Iris pigment epithelial cell (primary cell): ENCODE data around the gene ERFL.
"Not testable (repeated sequence)": the region's sequence is repeated elsewhere in the genome, so short reads cannot be mapped to it uniquely, and the experiment has no call there.

Source experiments
- DNase-seq: peaks from one replicate; pipeline ENCODE4 v3.0.0-alpha.2; 2011; ENCODE audit warnings: low read depth

ERFL gene

DNA sequence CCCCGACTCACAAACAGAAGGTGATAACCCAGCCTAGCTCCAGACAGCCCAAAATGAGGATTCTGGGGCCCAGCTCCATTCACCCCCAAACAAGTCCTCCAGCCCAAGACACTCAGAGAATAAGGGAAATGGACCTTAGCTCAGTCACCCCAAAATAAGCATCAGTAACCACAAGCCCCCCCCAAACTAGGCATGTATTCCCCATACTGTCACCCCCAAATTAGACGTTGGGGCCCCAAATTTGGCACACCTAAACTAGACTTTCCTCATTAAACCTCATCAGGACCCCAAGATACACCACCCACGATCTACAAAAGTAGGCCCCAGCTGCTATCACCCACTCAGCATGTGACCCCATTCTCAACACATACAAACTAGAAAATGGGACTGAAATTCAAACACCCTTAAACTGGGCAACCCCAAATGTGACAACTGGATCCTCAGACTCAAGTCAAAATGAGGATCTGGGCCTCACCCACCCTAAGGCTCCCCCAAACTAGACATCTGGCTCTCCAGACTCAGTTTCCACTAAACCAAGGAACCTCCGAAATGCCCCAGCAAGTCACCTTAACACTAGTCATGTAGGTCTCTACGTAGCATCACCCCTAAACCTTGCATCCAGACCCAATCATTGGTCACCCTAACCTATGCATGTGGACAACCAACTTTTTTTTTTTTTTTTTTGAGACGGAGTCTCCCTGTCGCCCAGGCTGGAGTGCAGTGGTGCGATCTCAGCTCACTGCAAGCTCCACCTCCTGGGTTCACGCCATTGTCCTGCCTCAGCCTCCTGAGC is 13.4 kb upstream of the ERFL start:
- DNase-seq: no peak

DNA sequence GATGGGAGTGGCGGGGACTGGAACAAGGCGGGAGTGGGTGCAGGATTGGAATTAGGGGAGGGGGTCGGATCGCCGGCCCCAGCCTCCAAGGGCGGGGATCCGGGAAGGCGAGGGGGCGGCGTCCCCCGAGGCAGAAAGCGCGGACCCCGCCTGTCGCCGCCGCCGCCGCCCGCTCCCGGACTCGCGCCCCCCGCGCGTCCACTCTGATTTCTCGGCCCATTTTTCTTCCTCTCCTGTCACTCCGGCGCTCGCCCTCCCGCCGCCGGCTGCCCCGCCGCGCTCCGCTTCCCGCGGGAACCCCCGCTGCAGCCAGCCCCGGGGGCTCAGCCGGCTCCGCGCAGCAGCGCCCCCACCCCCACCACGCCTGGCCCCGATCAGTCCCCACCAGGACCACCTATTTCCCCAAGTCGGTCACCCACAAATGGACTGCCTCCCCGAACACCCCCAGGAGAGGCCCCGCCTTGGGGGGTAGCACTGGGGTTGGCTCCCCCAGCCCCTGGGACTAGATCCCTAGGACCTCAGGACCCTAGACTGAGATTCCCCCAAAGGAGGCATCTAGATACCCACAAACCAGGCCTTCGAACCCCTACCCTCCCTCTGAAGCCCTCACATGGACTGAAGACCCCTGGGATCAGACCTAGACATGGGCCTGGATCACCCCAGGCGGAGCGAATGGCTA is 12.6 kb upstream of the ERFL start:
- DNase-seq: no peak

DNA sequence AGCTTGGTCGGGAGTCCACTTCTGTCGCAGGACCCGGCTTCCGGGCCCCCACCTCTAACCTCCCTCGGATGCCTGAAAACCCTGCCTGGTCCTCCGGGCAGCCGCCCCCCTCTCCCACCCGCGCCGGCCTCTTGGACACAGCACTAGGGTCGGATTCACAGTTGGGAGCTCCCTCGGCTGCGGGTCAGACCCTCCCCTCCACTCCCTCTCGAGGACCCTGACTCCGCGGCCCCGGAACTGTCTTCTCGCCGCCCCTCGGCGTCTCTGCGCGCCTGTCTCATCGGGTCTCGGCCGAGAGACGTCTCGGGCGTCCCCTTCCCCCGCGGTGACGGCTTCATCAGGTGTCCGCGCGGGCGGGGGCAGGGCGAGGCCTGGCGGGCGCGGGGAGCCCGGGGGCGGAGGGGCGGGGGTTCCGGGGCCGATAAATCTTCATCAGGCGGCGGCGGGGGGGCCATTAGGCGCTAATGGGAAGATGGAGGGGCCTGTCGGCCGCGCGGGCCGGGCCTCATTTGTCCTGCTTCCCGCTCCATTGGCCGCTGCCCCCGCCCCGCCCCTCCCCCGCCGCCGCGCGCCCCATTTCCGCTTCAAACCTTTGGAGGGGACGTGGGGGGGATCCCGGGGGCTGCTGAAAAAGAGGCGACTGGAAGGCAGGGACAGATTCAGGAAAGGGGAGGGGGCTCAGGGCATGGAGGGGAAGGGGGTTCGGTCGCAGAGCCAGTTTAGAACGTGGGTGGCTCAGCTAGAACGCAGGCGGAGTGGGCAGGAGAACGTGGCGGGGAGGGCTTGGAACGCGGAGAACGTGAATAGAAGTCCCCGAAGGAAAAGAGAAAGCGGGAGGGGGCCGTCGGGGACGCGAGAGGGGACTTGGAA is 11.8 kb upstream of the ERFL start:
- DNase-seq: no peak

DNA sequence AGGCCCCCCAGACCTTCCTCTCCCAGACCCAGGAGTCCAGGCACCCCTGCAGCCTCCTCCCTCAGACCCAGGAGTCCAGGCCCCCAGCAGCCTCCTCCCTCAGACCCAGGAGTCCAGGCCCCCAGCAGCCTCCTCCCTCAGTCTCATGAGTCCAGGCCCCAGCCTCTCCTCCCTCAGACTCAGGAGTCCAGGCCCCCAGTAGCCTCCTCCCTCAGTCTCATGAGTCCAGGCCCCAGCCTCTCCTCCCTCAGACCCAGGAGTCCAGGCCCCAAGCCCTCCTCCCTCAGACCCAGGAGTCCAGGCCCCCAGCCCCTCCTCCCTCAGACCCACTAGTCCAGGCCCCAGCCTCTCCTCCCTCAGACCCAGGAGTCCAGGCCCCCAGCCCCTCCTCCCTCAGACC is 11.0 kb upstream of the ERFL start:
- DNase-seq: not testable (repeated sequence)

DNA sequence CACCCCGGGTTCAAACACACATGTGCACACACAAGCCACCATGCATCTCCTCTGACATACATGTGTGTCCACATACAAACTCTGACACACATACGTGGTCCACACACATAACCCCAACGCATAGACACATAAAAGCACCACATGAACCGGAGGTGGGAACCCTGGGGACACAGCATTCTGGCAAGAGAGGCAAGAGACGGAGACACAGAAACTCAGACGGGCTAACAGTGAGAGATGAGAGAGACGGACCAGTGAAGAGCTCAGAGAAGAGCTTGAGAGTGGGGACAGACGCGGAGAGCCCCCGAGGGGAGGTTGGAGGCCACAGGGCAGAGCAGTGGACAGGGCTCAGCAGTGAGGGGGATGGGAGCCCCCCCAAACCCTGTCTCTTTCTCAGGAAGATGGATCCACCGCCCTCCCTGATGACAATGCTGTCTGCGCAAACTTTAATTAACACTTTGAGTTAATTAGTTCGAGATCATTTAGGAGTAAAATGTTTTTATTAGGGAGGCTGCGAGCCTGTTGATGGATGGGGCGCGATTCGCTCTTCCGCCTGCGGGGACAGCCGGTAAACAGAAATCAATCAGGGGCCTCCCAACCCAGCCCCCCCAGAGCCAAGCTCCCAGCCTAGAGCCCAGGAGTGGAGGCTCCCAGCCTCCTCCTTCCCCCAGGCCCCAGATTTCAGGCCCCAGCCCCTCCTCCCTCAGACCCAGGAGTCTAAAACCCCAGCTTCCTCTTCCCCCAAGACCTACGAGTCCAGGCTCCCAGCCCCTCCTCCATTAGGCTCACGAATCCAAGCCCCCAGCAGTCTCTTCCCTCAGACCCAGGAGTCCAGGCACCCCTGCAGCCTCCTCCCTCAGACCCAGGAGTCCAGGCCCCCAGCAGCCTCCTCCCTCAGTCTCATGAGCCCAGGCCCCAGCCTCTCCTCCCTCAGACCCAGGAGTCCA is 9.5 kb upstream of the ERFL start:
- DNase-seq: no peak

DNA sequence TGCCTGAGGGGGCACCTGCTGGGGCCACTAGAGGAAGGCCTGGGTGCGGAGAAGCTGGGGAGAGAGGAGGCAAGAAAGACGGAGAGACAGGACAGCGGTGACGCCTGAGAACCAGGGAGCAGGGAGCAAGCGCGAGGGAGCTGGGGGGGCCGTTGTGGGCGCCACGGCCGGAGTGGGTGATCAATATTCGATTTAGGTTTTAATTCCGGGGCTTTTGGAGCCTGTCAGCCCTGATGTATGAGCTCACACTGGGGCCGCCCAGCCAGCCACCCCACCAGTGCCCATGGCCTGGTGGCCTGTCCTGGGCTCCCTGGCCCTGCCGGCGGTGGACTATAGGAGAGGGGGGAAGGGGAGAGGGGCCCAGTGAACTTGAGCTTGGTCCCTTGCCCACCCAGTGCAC is 8.7 kb upstream of the ERFL start:
- DNase-seq: no peak

DNA sequence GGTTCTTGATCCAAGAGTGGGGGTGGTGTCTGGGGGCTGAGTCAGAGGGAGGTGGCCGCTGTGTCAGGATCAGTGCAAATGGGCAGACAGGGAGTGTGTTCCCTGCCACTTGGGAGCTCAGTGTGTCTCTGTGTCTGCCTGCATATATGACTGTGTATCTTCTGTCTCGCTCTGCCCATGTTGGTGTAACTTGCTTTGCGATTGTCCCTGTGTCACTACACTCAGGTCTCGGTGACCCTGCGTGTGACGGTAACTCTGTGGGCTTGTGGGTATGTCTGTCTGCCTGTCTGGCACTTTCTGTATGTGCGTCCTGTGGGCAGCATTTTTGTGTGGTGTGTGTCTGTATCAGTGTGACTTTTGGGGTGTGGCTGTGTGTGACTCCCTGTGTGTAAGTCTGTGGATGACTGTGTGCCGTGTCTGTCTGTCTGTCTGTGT is 8.2 kb upstream of the ERFL start:
- DNase-seq: no peak

DNA sequence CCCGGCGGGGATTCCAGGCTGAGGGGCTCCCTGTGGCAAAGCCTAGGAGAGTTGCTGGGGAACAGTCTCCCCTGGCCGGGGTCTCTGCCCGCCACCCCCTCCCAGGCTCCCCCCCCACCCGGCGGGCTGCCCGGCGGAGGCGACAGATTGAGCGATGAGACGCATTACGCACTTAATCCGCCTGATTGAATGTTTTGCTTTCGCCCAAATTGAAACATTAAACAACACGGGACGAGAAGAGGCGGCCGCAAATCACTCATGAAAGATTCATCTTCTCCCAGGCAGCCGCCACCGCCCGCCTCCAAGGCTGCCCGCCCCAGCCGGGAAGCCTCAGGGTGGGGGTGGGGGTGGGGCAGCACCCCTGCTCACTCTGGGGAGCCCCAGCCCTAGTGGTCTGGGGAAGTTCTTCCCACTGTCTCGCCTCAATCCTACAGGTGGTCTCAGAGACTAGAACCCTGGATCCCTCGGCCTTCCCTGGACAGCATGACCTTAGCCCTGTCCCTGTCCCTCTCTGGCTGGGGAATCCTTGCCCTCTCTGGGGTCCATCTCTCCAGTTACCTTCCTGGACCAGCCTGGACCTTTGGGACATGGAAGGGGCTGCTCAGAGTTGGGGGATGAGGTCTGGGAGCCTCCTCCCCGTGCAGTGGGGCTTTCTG is 7.6 kb upstream of the ERFL start:
- no peak for DNase-seq

DNA sequence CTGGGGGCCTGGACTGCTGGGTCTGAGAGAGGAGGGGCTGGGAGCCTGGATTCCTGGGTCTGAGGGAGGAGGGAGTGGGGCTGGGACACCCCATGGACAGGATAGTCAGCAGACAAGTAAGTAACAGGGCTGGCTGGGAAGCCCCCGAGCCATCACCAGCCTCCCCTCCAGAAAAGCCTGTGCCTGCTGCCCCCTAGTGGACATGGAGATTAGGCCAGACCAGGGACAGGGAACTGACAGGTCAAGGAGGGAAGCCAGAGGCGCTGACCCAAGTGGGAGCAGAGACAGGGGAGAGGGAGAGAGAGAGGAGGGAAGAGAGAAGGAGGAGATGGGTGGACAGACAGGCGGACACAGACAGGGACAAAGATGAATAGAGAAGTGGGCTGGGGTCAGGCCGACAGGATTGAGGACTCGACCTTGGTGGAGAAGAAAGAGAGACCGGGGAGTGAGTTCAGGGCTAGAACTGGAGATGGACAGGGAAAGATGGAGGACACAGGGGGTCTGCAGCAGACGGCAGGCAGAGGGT is 6.7 kb upstream of the ERFL start:
- peak; percentile 42 for DNase-seq

DNA sequence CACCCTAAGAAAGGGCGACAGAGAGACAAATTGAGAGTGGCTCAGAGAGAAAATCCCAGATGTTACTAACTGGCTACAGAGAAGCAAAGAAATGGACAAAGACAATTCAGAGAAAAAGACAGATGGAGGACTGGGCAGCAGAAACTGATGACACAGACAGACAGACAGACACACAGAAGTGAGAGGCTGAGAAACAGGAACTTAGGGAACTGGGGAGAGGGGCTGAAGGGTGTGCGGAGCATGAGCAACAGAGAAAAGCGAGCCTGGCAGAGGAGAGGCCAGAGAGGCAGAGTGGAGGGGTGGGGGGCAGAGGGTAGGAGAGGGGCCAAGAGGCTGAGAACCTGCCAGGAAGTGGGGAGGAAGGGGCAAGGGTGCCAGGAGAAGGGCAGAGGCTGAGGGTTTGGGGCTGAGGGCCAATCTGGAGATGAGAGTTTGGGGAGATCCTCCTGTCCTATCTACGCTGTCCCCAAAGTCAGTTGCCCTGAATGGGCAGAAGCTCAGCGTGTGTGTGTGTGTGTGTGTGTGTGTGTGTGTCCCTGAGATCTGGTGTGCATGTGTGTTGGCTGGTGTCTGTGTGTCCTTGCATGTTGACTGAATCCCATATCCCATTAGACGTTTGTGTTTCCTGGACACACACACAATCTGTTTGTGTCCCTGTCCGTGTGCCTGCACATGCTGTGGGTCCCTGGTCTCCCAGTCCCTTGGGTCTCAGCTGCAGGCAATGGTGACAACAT is 5.6 kb upstream of the ERFL start:
- DNase-seq: no peak

DNA sequence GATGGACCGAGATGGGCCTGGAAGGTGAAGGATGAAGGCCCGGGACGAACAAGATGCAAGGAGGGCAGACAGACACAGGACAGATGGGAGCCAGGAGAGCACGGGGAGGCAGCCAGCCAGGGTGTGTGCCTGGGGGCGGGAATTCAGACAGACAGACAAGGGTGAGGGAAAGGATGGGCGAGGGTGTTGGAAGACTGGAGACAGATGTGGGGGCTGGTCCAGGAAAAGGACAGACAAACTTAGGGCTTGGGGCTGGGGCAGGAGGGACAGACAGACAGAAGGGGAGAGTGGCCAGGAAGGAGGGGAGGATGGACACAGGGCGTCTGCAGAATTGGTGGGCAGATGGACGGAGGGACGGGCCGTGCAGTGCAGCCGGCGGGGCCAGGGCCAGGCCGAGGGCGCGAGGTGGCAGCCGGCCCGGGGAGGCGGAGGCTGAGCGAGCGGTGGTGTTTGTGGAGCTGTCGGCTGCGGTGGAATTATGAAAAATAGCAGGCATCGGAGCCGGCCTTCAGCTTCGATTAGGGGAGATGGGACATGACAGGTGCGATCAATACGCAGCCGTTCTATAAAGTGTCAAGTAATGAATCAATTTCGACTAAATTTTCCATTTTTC is 4.6 kb upstream of the ERFL start:
- DNase-seq: no peak

DNA sequence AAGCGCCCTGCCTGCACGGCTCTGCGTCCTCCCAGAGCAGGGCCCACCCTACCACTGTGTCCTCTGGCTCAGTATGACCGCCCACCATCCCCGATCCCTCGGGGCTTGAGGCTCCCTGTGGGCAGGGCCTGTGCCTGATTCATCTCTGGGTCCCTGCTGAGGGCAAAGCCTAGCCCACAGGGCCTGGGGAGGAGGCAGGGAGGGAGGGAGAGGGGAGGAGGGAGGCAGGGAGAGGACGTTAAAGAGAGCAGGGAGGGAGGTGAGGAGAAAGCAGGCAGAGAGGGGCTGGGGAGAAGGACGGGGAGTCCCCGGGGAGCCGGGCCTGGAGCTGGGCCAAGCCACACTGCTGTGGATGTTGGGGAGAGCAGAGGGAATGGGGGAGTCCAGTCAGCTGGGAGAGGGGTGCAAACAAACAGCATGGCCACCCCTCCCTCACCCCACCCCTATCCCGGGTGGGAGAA is 4.0 kb upstream of the ERFL start:
- DNase-seq: no peak

DNA sequence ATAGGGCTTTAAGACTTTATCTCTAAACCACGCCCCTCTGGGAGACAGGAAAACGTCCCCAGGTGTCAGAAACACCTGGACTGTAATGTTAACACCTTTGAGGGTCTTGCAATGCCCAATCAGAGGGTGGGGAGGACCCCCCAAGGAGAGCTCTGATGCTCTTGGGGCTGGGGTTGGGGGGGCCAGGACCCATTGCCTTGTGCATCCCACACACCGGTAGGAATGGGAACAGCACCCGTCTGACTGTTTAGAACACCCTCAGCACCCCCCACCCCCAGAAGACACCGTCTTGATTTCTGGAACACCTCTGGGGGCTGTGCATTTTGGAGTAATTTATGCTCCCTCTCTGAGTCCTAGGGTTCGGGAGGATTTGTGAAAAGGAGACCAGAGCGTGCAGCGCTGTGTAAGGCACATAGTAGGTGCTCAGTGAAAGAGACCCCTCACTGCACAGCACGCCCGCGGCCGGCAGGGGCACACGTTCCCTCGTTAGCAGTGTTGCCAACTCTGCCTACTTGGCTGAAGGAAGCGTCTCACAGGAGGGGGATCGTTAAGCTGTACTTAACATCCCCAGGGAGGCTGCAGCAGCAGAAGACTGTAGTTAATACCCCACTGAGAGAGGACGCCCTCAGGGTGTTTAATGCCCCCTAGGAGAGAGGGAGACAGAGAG is 2.8 kb upstream of the ERFL start:
- DNase-seq: no peak

DNA sequence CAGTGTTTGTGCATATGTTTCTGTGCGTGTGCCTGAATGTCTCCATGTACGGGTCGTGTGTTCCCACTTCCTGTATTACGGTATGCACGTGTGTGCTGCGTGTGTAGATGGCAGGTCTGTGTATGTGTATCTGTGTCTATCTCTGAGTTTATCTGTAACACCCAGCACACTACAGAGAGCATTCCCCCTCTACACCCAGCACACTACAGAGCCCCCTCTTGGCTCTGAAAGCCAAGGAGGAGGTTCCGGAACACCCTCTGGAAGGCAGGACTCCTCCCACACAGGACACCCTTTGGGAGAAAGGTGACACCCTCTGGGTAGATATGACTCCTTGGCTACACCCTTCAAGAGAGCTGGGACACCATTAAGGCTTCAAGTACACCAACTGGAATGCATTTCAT is 2.1 kb upstream of the ERFL start:
- DNase-seq: no peak

DNA sequence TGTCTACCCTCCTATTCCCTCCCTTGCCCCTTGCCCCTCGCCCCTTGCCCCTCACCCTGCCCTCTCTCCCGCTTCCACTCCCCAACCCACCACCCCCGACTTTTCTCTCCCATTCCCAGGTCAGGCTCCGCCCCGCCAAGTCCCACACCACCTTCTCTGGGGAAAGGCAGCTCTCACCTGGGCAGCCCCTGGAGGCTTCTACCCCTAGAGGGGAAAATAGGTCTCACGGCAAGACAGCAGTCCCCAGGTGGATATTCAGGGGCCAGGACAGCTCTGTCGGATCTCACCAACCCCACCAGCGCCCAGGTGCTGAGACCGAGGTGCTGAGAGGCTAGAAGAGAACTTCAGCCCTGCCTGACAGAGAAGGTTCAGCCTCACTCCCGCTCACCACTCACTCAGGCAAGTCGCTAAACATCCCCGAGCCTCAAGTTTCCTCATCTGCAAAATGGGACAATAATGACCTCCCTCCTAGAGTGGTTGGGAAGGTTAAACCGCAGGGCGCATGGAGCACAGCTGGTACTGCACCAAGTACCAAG is 1.4 kb upstream of the ERFL start:
- no peak for DNase-seq

DNA sequence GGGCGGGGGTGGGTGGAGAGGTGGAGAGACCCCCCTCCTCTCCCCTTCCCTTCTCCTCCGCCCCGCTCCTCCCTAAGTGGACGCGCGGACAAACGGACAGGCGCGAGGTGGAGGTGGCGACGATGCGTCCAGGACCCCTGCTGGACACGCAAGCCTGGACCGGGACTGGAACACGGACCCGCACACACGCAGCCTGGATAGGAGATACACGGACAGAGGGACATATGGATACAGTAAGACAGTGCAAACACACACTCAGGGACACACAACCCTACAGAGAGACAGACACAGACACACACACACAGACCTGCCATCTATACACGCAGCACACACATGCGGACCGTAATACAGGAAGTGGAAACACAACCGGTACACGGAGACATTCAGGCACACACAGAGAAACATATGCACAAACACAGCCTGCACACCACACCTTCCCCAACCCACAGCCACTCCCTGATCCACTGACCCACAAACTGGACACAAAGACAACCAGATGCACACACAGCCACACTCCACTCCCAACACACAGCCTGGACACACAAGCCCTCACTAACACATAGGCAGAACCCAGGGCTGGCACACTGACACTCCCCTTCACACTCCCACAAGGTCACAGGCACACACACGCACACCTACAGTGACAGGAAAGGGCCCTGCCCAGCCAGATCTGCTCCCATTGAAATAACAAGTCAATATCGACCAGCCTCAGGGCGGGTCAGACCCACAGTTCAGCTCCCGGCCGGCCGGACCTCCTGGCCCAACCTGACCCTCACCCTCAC is 696 bp upstream of the ERFL start:
- no peak for DNase-seq

DNA sequence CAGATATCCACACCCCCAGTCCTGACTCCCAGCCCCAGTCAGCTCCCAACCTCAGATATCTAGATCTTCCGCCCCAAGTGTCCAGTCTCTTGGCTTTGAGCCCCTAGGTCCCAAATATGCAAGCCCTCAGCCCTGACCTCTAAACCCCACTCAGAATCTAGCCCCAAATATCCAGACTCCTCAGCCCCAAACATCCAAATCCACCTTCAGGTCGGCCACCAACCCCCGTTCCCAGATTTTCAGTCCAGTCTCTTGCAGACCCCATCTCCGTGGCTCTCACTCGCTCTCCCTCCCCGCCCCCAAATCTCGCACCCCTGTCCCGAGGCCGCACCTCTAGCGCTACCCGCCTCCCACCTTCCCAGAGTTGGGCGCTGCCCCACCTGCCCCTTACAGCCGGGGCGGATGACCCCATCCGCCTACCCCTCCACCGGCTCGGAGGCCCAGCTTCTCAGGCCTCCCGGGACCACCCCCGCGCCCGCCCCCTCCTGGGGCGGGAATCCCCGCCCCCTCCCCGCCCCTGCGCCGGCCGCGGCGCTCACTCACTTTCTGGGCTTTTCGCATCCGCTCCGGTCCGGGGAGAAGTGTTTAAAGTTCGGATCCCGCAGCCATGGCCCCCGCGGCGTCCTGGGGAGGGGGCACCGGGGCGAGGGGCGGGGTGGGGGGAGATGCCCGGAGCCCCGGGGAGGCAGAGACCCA is 604 bp downstream of the ERFL start:
- DNase-seq: no peak
